GM21619 (cell line): ENCODE results near the gene FOXF2.

Source experiments
- ATAC-seq: cut with Tn5 transposase; IDR thresholded peaks from one replicate; pipeline ENCODE4 v1.9.1; 2021; ENCODE audit not compliant: unreplicated experiment

FOXF2 gene

DNA sequence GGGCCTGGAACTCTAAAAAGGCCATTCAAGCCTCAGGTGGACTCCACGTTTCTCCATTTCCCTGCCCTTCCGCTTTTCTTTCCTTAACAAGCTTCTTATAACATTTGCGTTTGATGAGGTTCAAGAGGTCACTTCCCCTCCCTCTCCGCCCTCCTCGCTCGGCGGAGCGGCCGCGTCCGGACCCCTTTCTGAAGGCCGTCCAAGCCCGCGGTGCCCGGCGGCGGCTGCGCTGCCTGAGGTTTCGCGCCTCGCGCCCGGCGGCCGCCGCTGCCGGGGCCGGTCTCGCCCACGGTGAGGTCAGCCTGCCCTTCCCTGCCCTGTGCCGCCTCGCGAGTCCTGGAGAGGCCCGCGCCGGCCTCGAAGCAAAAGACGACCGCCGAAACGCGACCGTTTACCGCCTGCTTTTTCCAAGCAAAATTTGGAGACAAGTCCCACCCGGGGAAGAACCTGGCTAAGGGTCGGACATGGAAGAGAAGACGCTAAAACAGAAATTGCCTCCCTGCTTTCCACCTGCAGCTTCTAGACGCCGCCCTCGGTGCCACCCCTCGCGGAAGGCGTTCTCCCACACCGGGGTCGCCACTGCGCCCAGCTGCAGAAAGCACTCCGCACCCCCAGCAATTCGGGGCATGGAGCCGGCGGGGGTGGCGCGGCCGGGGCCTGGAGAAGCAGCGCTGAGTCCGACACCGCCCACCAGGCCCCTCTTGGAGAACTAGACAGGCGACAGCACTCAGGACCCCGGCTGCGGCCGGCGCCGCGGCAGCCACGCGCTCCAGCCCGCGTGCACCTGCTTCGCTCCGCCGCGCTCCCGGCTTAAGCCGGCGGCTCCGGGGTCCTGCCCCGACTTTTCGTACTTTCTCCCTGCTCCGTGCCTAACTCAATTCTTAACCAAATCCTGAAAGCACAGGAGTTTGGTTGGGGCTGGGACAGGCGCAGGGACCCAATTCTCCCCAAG lies 11.0 kb upstream of the FOXF2 start:
- no peak for ATAC-seq

GRCh38 chr6:1379017-1379787 lies 10.2 kb upstream of the FOXF2 start:
- ATAC-seq: no peak

GRCh38 chr6:1379788-1380147 lies 9.6 kb upstream of the FOXF2 start:
- ATAC-seq: no peak

GRCh38 chr6:1380625-1381427 lies 8.6 kb upstream of the FOXF2 start:
- no peak for ATAC-seq

DNA sequence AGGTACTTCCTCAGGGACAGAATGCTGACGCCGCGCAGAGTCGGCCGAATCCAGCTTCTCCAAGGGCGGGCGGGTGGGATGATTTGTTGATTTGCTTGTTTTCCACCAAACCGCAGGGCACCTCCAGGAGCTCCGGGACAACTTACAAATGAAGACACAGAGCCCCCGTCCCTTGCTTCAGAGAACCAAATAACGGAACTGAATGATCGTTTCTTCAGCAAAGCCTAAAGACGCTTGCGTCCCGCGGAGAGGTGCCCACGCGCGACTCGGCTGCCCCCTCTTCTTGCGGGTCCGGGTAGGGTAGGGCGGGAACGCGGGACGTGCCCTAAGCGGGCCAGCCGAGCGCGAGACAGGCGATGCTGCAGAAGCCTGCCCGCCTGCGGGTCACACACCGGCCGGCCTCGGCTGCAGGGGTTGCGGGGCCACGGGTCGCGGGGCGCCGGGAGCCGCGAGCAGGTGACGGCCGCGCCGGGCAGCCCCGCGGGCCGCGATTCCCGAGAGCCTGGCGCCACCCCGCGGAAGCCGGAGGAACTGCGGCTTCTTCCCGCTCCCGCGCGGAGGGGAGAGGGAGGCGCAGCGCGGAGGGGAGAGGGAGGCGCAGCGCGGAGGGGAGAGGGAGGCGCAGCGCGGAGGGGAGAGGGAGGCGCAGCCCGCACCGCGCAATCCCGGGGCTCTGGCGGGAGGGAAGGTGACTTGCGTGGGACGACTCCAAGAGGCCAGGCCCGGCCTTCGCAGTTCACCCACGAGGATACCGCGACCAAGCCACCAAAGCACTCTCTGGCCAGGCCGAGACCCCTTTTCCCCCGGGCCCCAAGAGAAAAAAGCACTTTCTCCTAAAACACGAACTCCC lies 7.7 kb upstream of the FOXF2 start:
- no peak for ATAC-seq

DNA sequence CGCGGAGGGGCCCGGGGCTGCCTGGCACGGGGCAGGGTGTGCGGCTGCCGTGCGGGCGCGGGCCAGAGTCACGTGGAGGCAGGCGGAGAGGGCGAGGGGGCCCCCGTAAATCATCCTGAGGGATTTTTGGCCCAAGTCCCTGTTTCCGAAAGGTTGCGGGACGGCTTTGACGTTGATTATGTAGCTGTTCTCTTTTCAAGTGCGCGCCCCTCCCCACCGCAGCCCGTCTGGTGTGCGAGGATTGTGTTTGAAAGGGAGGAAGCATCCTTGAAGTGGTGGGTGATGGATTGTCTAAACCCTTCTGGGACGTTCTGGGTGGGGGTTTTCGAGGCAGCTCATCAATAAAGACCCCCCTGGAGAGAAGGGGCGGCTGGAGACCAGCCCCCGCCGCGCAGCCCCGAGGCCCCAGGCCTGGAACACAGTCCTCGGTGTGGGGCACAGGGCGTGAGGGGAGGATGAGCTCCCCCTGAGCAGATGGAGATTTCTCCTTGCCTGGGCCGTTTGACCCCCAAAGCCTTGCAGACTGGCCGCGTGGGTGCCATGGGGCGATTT lies 7.0 kb upstream of the FOXF2 start:
- no peak for ATAC-seq

DNA sequence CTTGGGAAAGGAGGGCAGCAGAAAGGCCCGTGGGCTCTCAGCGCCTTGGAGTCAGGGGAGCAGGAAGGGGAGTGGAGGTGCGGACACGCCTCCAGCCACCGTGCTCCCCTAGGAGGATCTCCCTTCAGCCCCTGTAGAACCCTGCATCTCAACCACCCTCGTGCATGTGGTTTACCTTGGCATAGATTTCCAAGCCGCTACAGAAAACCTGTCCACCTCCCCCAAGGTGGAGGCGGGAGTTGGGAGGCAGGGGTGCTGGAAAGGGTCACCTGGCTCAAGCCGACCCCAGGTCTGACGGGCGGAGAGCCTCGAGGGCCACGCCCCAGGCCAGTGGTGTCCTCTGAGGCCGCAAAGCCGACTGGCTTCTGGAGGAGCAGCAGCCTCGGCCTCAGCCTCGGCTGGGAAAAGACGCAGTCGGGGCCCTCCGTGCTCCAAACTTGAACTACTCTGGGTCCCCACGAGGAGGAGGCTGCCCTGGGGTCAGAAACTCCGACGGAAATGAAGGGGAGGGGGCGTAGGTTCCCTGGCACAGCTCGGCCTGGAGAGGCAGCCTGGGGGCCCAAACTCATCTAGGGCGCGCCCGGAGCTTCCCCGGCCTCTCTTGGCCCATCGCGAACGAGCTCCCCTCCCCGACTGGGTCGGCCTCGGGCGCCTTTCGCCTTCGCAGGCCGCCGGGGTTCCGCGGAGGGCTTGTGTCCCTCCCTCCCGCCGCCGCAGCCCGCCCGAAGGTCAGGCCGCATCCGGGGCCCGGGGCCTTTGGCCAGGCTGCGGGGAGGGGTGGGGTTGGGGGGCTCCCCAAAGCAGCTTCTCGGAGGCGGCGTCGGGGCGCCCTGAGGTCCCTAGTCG lies 6.3 kb upstream of the FOXF2 start:
- no peak for ATAC-seq

- no peak for ATAC-seq
Measured at GRCh38 chr6:1383729-1384548, 5.4 kb upstream of the FOXF2 start.

DNA sequence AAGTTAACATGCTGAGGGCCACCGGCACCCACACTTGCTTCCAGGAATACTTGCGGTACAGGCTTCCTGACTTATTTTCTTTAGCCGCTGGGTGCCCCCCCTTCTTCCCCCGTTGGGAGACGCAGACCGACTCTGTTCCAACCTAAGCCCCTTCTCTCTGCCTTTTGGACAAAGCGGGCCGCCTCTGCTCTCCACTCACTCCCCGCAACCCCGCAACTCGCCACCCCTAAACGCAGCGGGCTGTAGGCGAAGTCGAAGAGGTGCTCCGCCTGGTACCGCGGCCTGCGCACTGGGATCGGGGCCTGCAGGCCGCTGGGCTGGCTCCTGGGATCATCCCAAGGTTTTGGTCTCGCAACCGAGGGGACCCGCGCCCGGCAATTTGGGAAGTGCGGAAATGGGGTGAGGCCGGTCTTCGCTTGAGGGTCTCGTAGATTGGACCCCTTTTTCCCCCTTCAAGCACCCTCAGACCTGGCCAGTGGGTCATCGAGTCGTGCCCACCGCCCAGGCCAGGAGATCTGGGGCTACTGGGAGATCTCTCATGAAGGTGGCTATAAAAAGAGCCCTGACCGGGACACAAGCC lies 4.7 kb upstream of the FOXF2 start:
- ATAC-seq: no peak

DNA sequence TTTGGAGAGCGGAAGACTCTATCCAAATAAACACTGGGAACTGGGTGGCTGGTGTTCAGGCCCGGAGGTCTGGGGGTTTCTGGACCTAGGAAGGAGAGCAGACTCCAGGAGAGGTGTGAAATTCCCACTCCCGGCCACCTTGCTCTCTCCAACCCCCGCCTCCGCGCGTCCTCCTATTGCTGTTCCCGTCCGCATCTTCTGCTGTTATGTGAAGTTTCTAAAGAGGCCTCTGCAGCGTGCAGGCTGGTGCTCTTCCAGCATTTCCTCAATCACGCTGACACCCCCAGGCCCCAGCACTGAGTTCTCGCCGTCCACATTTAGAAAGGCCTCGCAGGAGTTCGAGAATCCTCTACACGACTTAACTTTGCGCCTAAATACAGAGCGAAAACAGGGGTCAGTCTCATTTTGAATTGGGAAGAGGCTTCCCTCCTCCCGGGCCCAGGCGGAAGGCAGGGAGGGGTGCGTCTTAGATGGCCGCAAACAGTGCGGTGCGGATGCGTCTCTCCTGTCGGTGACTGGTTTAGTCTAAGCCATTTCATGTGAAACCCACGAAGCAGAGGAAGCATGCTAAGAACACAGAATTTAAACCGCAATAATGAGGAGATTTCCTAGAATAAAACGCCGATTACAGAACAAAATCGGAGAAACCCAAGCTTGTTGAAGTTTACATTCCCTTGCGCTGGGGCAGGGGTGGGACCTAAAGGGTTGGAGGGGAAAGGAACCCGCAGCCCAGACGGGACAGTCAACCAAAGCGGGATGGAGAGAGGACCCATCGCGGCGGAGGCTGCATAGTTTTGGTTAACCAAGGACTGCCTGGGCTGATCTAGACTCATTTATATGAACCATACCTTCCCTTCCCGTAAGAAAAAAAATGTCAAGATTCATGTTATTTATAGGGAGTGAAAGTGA lies 4.0 kb upstream of the FOXF2 start:
- ATAC-seq: no peak

DNA sequence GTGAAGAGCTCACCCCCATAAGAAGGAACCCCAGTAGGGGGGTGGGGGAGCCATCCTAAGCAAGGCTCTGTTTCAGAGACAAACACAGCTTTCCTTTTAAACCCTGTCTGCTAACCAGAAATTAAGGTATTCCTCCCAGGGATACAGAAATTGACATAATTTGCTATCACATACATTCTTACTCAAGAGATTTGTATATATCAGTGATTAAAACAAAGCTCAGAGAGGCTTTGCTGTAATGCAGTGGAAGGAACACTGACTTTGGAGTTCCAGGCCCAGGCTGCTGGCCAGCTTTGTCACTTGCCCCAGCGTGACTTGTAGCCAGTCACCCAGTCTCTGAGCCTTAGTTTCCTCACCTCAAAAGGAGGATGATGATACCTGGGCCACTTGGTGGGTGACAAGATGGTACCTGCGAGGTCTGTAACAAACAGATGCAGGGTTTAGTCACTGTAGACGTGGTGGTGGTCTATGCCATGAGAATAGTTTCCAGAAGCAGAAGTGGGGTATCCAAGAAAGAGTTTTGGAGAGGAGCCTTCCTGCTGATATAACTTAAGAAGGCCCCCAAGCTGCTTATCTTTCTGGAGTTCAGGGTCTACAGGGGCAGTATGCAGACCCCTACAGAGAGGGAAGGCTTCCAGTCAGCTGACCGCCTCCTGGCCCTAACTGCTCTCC lies 3.2 kb upstream of the FOXF2 start:
- no peak for ATAC-seq

DNA sequence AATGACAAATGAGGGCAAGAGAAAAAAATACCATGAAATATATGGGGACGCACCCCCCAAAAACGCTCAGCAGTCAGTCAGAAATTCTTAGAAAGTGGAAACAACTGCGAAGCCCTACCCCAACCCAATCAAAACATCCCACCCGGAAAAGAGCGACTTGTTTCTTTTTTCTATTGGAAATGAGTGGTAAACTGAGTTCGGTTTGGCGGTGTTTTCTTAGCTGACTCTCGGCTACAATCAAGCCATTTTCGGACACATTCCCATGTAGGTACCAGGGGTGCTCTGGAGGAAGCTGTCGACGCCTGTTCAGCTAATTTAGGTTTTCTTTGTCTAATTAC lies 1.9 kb upstream of the FOXF2 start:
- no peak for ATAC-seq

GRCh38 chr6:1387876-1388629 lies 1.3 kb upstream of the FOXF2 start:
- no peak for ATAC-seq

- no peak for ATAC-seq
Measured at GRCh38 chr6:1388630-1389368, 577 bp upstream of the FOXF2 start.
